T47D (cell line): ENCODE results near the gene CMKLR1.

ENCODE experiments used
- DNase-seq, 2 experiments: peaks; one replicate each; pipeline versions ENCODE4 v3.0.0 to v3.0.0-alpha.2; 2011 to 2012; ENCODE audit warnings: low read depth in 1 of 2, low spot score in 1 of 2
- JUND ChIP-seq: IDR thresholded peaks from 2 replicates; pipeline ENCODE4 v1.6.1; 2012; ENCODE audit warnings: low read depth
- in situ Hi-C: cut with HindIII; loops from 2 replicates; pipeline ENCODE4 v1.10.0; 2016; ENCODE audit warnings: low sequenced_read_pairs, low pct_unique_long_range_greater_than_20kb

The CMKLR1 gene

GRCh38 chr12:108296945-108297344 is 42.2 kb downstream of the CMKLR1 start:
- TF ChIP-seq JUND, result no peak
- in situ Hi-C loops, result no loop called here
- no peak for DNase-seq

GRCh38 chr12:108295641-108296040 is 43.5 kb downstream of the CMKLR1 start:
- in situ Hi-C loops, result no loop called here
- TF ChIP-seq JUND, result no peak
- no peak for DNase-seq

GRCh38 chr12:108289350-108290161 is 49.6 kb downstream of the CMKLR1 start:
- no peak for TF ChIP-seq JUND
- no peak for DNase-seq
- in situ Hi-C loops, result no loop called here

DNA sequence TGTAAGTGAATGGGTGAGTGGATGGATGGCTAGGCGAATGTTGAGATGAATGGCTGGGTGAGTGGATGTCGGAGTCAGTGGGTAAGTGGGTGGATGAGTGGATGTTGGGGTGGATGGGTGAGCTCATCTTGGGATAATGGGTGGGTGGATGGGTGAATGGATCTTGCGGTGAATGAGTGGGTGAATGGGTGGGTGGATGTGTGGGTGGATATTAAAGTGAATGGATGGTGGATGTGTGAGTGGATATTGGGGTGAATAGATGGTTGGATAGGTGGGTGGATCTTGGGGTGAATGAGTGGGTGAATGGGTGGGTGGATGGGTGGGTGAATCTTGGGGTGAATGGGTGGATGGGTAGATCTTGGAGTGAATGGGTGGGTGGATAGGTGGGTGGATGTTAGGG is 51.9 kb downstream of the CMKLR1 start:
- no peak for TF ChIP-seq JUND
- DNase-seq, result no peak
- in situ Hi-C loops, result no loop called here

DNA sequence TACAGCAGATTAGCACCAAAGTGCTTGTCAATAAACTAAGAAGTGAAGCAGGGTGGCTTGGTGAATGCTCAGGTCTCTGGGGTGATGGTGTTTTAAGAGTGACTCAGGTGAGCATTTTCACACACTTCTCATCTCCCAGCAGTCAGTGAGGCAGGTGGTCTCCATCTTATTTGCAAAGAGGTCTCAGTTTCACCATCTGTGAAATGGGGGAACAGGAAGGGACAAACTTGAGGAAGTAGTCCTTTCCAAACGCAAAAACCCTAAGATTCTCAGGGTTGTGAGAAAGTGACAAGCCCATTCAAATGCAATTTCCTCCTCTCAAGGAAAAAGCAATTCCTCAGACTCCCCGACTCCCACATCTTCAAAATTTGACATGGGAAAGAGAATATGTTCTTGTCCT is 54.1 kb downstream of the CMKLR1 start:
- in situ Hi-C loops, result no loop called here
- no peak for DNase-seq
- TF ChIP-seq JUND, result no peak

GRCh38 chr12:108284163-108284562 is 54.9 kb downstream of the CMKLR1 start:
- no peak for TF ChIP-seq JUND
- in situ Hi-C loops, result no loop called here
- no peak for DNase-seq

DNA sequence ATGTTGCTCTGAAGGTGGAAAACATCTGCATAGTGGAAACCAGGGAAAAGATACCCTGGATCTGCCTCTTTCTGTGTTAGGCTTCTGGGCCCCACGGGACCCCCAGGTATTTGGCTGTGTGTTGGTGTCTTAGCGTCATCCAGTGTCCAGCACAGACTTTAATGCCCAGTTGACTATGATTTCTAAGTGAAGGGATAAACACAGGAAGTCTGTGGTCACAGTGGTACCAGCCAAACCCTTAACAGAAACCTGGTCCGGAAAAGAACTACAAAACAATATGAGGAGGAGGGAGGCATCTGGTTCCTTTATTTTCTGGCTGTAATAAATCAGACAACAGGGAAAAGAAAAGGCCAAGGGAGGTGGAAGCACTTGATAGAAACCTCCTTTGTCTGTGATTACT is 56.4 kb downstream of the CMKLR1 start:
- no peak for DNase-seq
- in situ Hi-C loops, result no loop called here

GRCh38 chr12:108282160-108282559 is 57.0 kb downstream of the CMKLR1 start:
- no peak for TF ChIP-seq JUND
- DNase-seq, result no peak
- in situ Hi-C loops, result no loop called here

More for the DNA sequence above, 56.4 kb downstream of the CMKLR1 start:
- no peak for TF ChIP-seq JUND

GRCh38 chr12:108277613-108278012 is 61.5 kb downstream of the CMKLR1 start:
- no peak for DNase-seq
- in situ Hi-C loops, result no loop called here
- TF ChIP-seq JUND, result no peak

GRCh38 chr12:108273217-108273616 is 65.9 kb downstream of the CMKLR1 start:
- in situ Hi-C loops, result no loop called here
- TF ChIP-seq JUND, result no peak
- no peak for DNase-seq

DNA sequence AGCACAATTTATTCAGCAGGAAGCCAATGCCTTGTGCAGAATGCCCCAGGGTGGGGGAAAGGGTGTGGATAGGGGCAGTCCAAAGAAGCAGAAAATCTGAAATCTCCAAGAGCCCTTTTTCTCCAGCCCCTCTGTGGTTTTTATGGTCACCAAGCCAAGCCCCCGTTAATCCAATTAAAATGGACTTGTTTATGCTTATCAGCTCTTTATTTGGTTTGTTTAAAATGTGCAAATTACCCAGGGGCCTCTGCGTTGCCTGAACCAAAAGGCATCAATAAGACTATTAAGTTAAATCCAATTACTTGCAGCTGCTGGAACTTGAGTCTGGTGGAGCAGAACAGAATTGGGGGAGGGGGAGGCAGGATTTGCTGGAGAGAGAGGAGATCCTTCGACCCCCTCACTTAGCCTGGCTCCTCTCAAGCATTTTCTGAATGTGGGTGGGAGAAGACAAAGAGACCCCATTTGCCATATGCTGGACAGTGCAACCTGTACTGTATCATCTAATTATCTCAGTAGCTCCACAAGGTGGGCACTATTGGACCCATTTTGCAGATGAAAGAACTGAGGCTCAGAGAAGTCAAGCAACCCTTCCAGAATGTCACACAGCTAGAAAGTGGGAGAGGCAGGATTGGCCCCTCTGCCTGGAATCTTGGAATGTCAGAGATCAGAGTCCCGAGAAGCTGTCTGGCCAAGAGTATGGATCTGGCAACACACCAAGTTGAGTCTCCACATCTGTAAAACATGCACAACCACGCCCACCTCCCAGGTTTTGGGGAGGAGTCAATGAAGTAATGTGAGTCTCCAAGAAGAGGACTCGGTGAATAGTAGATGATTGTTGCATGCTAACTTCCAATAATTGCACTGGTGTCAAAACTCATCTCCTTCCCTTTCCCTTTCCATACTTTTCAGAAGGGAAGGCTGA is 66.9 kb downstream of the CMKLR1 start:
- in situ Hi-C loops, result no loop called here
- TF ChIP-seq JUND, result no peak
- no peak for DNase-seq

DNA sequence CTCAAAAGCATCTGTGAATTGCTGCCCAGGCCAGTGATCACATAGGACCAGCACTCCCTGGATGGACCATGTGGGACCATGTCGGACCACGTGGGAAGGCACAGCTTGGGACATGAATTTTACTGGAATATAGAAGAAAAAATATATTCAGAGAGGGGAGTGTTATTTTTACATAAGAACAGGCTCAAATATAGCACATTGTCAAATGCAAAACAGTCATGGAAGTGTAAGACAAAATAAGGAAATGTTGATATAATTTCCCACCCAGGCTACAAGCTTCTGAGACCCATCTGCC is 68.3 kb downstream of the CMKLR1 start:
- no peak for TF ChIP-seq JUND
- DNase-seq, result no peak
- in situ Hi-C loops, result no loop called here
